ENCODE data around the gene TBC1D4.

DNA sequence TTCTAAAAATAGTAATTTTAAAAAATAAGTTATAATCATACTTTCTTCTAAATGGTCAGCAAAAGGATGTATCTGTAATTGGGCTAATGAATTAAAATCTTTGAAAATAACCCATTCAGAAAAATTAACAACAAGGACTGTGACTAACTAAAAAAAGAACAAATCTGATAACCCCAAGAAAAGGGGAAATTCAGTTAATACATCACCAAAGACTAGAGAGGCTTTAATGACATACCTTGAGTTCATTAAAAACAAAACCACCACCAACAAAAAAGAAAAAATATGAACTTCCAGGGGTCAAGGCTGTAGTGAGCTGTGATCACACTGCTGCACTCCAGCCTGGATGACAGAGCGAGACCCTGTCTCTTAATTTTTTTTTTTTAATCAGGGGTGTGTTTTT is 121.8 kb downstream of the TBC1D4 start:
- TF ChIP-seq POLR2A (IDR thresholded peaks at IDR 0.05; ENCODE audit: low read length) (no peak), GATA1 (IDR thresholded peaks at IDR 0.05; ENCODE audit: low read depth, low read length) (no peak)

All from erythroblast (primary cell).